Duodenal mucosa (tissue), 2 donors: Measurements from ENCODE around the gene MIPOL1.
"Not testable (repeated sequence)": the region's sequence is repeated elsewhere in the genome, so short reads cannot be mapped to it uniquely, and the experiment has no call there.

Experiments
- H3K27ac ChIP-seq: one replicate; pipeline ENCODE4 v1.7.0; 2013; ENCODE audit warnings: low read depth, low read length
- H3K27me3 ChIP-seq, 2 donors: one replicate each; pipeline ENCODE4 v1.7.0; 2013; ENCODE audit warnings: low read length in 2 of 2, control low read depth in 1 of 2; ENCODE audit not compliant: insufficient read depth in 2 of 2, control insufficient read depth in 1 of 2
- H3K36me3 ChIP-seq, 2 donors: one replicate each; pipeline ENCODE4 v1.7.0; 2013; ENCODE audit warnings: low read length in 2 of 2, control low read depth in 1 of 2; ENCODE audit not compliant: insufficient read depth in 2 of 2, control insufficient read depth in 1 of 2
- H3K4me1 ChIP-seq, 2 donors: one replicate each; pipeline ENCODE4 v1.7.0; 2013; ENCODE audit warnings: low read length in 2 of 2, control low read depth in 1 of 2; ENCODE audit not compliant: insufficient read depth in 2 of 2, control insufficient read depth in 1 of 2
- H3K4me3 ChIP-seq, 2 donors: one replicate each; pipeline ENCODE4 v1.7.0; 2013; ENCODE audit warnings: low read length in 2 of 2, low read depth in 1 of 2
- H3K9ac ChIP-seq, 2 donors: one replicate each; pipeline ENCODE4 v1.7.0; 2013; ENCODE audit warnings: low read length in 2 of 2, low read depth in 1 of 2
- H3K9me3 ChIP-seq, 2 donors: one replicate each; pipeline ENCODE4 v1.7.0; 2013; ENCODE audit warnings: low read length in 2 of 2, control low read depth in 1 of 2; ENCODE audit not compliant: control insufficient read depth in 1 of 2

Gene MIPOL1

DNA sequence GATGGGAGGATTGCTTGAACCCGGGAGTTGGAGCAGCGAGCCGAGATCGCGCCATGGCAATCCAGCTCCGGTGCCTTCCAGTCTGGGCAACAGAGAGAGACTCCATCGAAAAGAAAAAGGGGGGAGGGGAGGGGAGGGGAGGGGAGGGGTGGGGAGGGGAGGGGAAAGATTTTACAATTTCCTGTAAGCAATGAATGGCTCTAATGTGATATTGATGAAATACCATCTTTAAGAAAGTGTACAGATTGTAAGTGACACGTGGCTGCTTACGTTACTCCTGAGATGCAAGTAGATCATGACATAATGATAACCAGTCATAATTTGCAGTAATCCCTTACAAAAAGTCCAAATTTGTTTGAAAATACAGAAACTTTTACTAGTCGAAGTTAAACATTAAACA is 26.7 kb upstream of the MIPOL1 start:
- no peak overlapping the region for H3K4me3 ChIP-seq
- H3K4me1 ChIP-seq, result peaks cover 7 to 21% of the 10 kb centered on the region in 2 donors
- H3K36me3 ChIP-seq, result no peaks in the 10 kb centered on the region
- H3K27me3 ChIP-seq, result no peaks in the 10 kb centered on the region
- no peak overlapping the region for H3K9ac ChIP-seq
- no peak overlapping the region for H3K27ac ChIP-seq
- H3K9me3 ChIP-seq, result no peaks in the 10 kb centered on the region

DNA sequence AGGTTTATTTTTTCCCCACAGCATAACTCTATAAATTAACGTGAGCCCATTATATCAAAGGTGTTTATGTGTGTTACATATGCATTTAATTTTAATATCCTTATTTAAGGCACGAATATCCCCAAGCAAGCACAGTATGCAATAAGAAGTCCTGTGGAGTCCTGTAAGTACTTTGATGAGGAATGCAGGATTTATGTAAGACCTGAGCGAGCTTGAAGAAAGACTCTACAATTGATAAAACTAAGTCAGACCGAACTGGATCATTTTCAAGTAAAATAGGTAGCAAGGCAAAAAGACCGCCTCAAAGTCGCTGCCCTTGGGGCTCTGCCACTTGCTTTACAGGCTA is 26.1 kb upstream of the MIPOL1 start:
- Histone ChIP-seq H3K27ac (no peak overlapping the region), H3K27me3 (no peaks in the 10 kb centered on the region), H3K36me3 (no peaks in the 10 kb centered on the region), H3K4me1 (peaks cover 7 to 21% of the 10 kb centered on the region in 2 donors), H3K4me3 (peak overlapping the region; percentile 71 to 80), H3K9me3 (no peaks in the 10 kb centered on the region), H3K9ac (peak overlapping the region; percentile 65 to 96)

DNA sequence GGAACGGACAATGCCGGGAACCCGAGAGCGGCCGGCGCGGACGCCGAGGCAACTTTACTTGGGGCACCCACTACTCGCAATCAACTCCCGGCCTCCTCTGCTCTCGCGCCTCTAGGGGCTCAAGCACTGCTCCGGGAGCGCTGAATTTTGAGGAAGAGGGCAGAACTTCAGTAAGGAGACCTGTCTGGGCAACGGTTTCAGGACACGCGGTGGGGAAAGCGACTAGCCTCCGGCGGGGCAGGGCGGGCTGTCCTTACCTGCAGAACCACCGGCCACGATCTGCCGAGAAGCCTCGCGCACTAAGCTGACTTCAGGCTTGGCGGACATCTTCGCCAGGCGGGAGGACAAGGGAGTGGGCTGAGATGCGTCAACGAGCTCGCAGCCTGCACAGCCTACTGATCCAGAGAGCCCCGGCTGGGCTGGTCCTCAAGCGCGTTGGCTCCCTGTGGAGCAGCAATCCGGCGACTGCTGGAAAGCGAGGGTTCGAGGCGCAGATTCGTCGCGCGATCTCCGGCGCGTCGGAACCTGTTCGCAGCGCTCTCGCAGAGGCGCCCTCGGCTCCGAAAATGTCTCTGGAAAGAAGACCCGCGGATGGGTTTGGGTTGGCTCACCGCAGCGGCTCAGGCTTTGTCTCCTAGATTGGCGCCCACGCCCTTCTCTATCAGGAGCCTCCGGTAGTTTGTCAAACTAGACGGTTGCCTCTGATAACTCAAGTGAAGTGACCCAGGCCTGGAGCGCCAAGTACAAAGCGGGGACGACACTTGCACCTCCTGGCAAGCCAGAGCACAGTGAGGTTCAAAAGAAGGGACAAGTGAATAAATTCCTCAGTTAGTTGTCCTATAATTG is 25.5 kb upstream of the MIPOL1 start, which contains the start of gene SLC25A21:
Gene SLC25A21 (minus strand): TSS at position 583 of the 846 bp plus-strand sequence.
- no peaks in the 10 kb centered on the region for H3K27me3 ChIP-seq
- peak within 1 kb of the TSS; percentile 71 to 80 for H3K4me3 ChIP-seq
- no peaks in the 10 kb centered on the region for H3K36me3 ChIP-seq
- H3K4me1 ChIP-seq, result peaks cover 7 to 21% of the 10 kb centered on the region in 2 donors
- no peaks in the 10 kb centered on the region for H3K9me3 ChIP-seq
- peak within 1 kb of the TSS; percentile 65 to 96 for H3K9ac ChIP-seq
- peak within 1 kb of the TSS; percentile 65 for H3K27ac ChIP-seq

GRCh38 chr14:37172936-37173614 is 24.7 kb upstream of the MIPOL1 start:
- Histone ChIP-seq H3K9ac (peak overlapping the region; percentile 65 to 96), H3K27me3 (no peaks in the 10 kb centered on the region), H3K36me3 (no peaks in the 10 kb centered on the region), H3K4me1 (peaks cover 7 to 21% of the 10 kb centered on the region in 2 donors), H3K4me3 (peak overlapping the region; percentile 71 to 80), H3K9me3 (no peaks in the 10 kb centered on the region), H3K27ac (no peak overlapping the region)

- Histone ChIP-seq H3K9ac (no peak overlapping the region), H3K27ac (no peak overlapping the region), H3K9me3 (no peaks in the 10 kb centered on the region), H3K27me3 (no peaks in the 10 kb centered on the region), H3K36me3 (no peaks in the 10 kb centered on the region), H3K4me3 (no peak overlapping the region), H3K4me1 (no peaks in the 10 kb centered on the region)
Measured at GRCh38 chr14:37179896-37180502, 17.7 kb upstream of the MIPOL1 start.

GRCh38 chr14:37180886-37181285 is 16.9 kb upstream of the MIPOL1 start:
- H3K9me3 ChIP-seq, H3K27ac ChIP-seq, H3K27me3 ChIP-seq, H3K4me3 ChIP-seq, H3K36me3 ChIP-seq, H3K9ac ChIP-seq, H3K4me1 ChIP-seq: not testable (repeated sequence)

GRCh38 chr14:37181441-37181840 is 16.3 kb upstream of the MIPOL1 start:
- Histone ChIP-seq H3K9me3 (no peaks in the 10 kb centered on the region), H3K4me3 (no peak overlapping the region), H3K27me3 (no peaks in the 10 kb centered on the region), H3K36me3 (no peaks in the 10 kb centered on the region), H3K27ac (no peak overlapping the region), H3K9ac (no peak overlapping the region), H3K4me1 (no peaks in the 10 kb centered on the region)

- not testable (repeated sequence) for H3K4me1 ChIP-seq, H3K9ac ChIP-seq, H3K27ac ChIP-seq, H3K36me3 ChIP-seq, H3K9me3 ChIP-seq, H3K4me3 ChIP-seq, H3K27me3 ChIP-seq
Measured at GRCh38 chr14:37184520-37184919, 13.2 kb upstream of the MIPOL1 start.

- no peak overlapping the region for H3K9ac ChIP-seq
Measured at GRCh38 chr14:37185670-37186069, 12.1 kb upstream of the MIPOL1 start.

DNA sequence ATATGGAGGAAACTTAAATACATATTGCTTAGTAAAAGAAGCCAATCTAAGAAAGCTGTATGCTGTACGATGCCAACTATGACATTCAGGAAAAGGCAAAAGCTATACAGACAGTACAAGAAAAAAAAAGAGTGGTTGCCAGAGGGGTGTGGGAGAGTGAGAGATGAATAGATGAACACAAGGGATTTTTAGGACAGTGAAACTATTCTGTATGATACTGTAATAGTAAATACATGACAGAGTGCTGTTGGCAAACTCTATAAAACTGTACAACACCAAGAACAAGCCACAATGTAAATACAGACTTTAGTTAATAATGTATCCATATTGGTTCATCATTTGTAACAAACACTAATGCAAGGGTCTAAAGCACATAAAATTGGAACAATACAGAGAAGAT is 10.9 kb upstream of the MIPOL1 start:
- Histone ChIP-seq H3K27ac (no peak overlapping the region), H3K9ac (no peak overlapping the region), H3K4me3 (no peak overlapping the region), H3K9me3 (no peaks in the 10 kb centered on the region), H3K27me3 (no peaks in the 10 kb centered on the region), H3K4me1 (no peaks in the 10 kb centered on the region), H3K36me3 (no peaks in the 10 kb centered on the region)

More at GRCh38 chr14:37185670-37186069, 12.1 kb upstream of the MIPOL1 start:
- Histone ChIP-seq H3K9me3 (no peaks in the 10 kb centered on the region), H3K4me1 (no peaks in the 10 kb centered on the region), H3K27me3 (no peaks in the 10 kb centered on the region), H3K36me3 (no peaks in the 10 kb centered on the region), H3K4me3 (no peak overlapping the region), H3K27ac (no peak overlapping the region)
